GM21447 (cell line): ENCODE measurements around the gene HNRNPCL4.
"Not testable (repeated sequence)": the region's sequence is repeated elsewhere in the genome, so short reads cannot be mapped to it uniquely, and the experiment has no call there.

Experiments used
- ATAC-seq: cut with Tn5 transposase; IDR thresholded peaks from one replicate; pipeline ENCODE4 v1.9.1; 2021; ENCODE audit not compliant: unreplicated experiment

The HNRNPCL4 gene

GRCh38 chr1:13165531-13165930 lies at the start of gene HNRNPCL4:
TSS of gene HNRNPCL4 (minus strand) at chr1:13165631. CDS start at chr1:13165467, 164 bp downstream.
- not testable (repeated sequence) for ATAC-seq

- ATAC-seq, result not testable (repeated sequence)
Measured at GRCh38 chr1:13208712-13209111, 43.3 kb upstream of the HNRNPCL4 start.

GRCh38 chr1:13201309-13201708 lies 35.9 kb upstream of the HNRNPCL4 start, which contains the start of gene PRAMEF13:
TSS of gene PRAMEF13 (minus strand) at chr1:13201409. CDS start at chr1:13199589, 1,820 bp downstream.
- not testable (repeated sequence) for ATAC-seq

- ATAC-seq, result not testable (repeated sequence)
Measured at GRCh38 chr1:13171548-13171947, 6.1 kb upstream of the HNRNPCL4 start, which contains the start of gene PRAMEF9. TSS of gene PRAMEF9 (plus strand) at chr1:13171848. CDS start at chr1:13175281, 3,433 bp downstream.

- ATAC-seq, result not testable (repeated sequence)
Measured at GRCh38 chr1:13155909-13156308, 9.5 kb downstream of the HNRNPCL4 start, which contains the start of gene PRAMEF26. TSS of gene PRAMEF26 (minus strand) at chr1:13156009. CDS start at chr1:13153095, 2,914 bp downstream.

GRCh38 chr1:13116754-13117153 lies 48.7 kb downstream of the HNRNPCL4 start, which contains the start of gene HNRNPCL2:
TSS of gene HNRNPCL2 (minus strand) at chr1:13116854. CDS start at chr1:13116400, 454 bp downstream.
- not testable (repeated sequence) for ATAC-seq
